ENCODE results near the gene C14orf39.
"Not testable (repeated sequence)": the region's sequence is repeated elsewhere in the genome, so short reads cannot be mapped to it uniquely, and the experiment has no call there.

Gene C14orf39

GRCh38 chr14:60488175-60488574 lies 2.3 kb upstream of the C14orf39 start:
- no peak overlapping the region for H3K4me3 ChIP-seq (ENCODE audit: low read length)
- DNase-seq (ENCODE audit: low read depth), result no peak

GRCh38 chr14:60487211-60487610 lies 1.3 kb upstream of the C14orf39 start:
- DNase-seq (ENCODE audit: low read depth), result no peak
- H3K4me3 ChIP-seq (ENCODE audit: low read length), result no peak overlapping the region
- TF ChIP-seq CTCF (conservative IDR thresholded peaks at IDR 0.05; ENCODE audit: low read depth, low read length), result no peak

More at GRCh38 chr14:60488175-60488574, 2.3 kb upstream of the C14orf39 start:
- peak; percentile 25 for TF ChIP-seq CTCF (conservative IDR thresholded peaks at IDR 0.05; ENCODE audit: low read depth, low read length)

GRCh38 chr14:60485057-60485597 lies 736 bp downstream of the C14orf39 start:
- H3K4me3 ChIP-seq (ENCODE audit: low read length), result peak overlapping the region; percentile 59
- DNase-seq (ENCODE audit: low read depth), result no peak
- TF ChIP-seq CTCF (conservative IDR thresholded peaks at IDR 0.05; ENCODE audit: low read depth, low read length), result no peak

- no peak overlapping the region for H3K4me3 ChIP-seq (ENCODE audit: low read length)
- TF ChIP-seq CTCF (conservative IDR thresholded peaks at IDR 0.05; ENCODE audit: low read depth, low read length), result no peak
- DNase-seq (ENCODE audit: low read depth), result no peak
Observed at GRCh38 chr14:60482743-60483142, 3.1 kb downstream of the C14orf39 start.

- not testable (repeated sequence) for DNase-seq (ENCODE audit: low read depth); H3K4me3 ChIP-seq (ENCODE audit: low read length)
Observed at GRCh38 chr14:60480248-60480647, 5.6 kb downstream of the C14orf39 start.

- TF ChIP-seq CTCF (conservative IDR thresholded peaks at IDR 0.05; ENCODE audit: low read depth, low read length), result no peak
- DNase-seq (ENCODE audit: low read depth), result no peak
- no peak overlapping the region for H3K4me3 ChIP-seq (ENCODE audit: low read length)
Observed at GRCh38 chr14:60455875-60456274, 30.0 kb downstream of the C14orf39 start.

GRCh38 chr14:60430276-60430675 lies 55.6 kb downstream of the C14orf39 start:
- DNase-seq (ENCODE audit: low read depth), result no peak
- H3K4me3 ChIP-seq (ENCODE audit: low read length), result no peak overlapping the region
- no peak for TF ChIP-seq CTCF (conservative IDR thresholded peaks at IDR 0.05; ENCODE audit: low read depth, low read length)

- DNase-seq (ENCODE audit: low read depth), result no peak
- H3K4me3 ChIP-seq (ENCODE audit: low read length), result no peak overlapping the region
- TF ChIP-seq CTCF (conservative IDR thresholded peaks at IDR 0.05; ENCODE audit: low read depth, low read length), result no peak
Observed at GRCh38 chr14:60420050-60420449, 65.8 kb downstream of the C14orf39 start.

GRCh38 chr14:60397550-60397949 lies 88.3 kb downstream of the C14orf39 start:
- H3K4me3 ChIP-seq (ENCODE audit: low read length); DNase-seq (ENCODE audit: low read depth): not testable (repeated sequence)

Data from retinal pigment epithelial cell (primary cell).